Right atrium auricular region (tissue), 2 donors: ENCODE measurements around the gene LAMA2. TPM values are rescaled to one million over a fixed set of nuclear protein-coding genes. Genes with fewer than 3 reads are reported as not detected.

Source experiments
- DNase-seq: peaks from one replicate; pipeline ENCODE4 v3.0.0-alpha.2; 2019; ENCODE audit warnings: low spot score
- H3K27ac ChIP-seq, 2 donors: fragments of 200-600 bp; sonication (generic); 1 replicate in 1 of 2; 2 replicates in 1 of 2; pipeline ENCODE4 v1.5.1; 2016 to 2019
- H3K27me3 ChIP-seq, 2 donors: fragments of 200-600 bp; sonication (generic); one replicate each; pipeline versions ENCODE4 v1.5.1 to v1.6.0; 2017 to 2019
- H3K36me3 ChIP-seq: fragments of 200-600 bp; sonication (generic); one replicate; pipeline ENCODE4 v1.5.1; 2016
- H3K4me1 ChIP-seq, 2 donors: fragments of 200-600 bp; sonication (generic); one replicate each; pipeline versions ENCODE4 v1.5.1 to v1.6.0; 2017 to 2019
- H3K4me3 ChIP-seq, 2 donors: fragments of 200-600 bp; sonication (generic); 1 replicate in 1 of 2; 2 replicates in 1 of 2; pipeline ENCODE4 v1.5.1; 2017 to 2019; ENCODE audit warnings: mild to moderate bottlenecking in 1 of 2, moderate library complexity in 1 of 2
- H3K9me3 ChIP-seq, 2 donors: fragments of 200-600 bp; sonication (generic); one replicate each; pipeline ENCODE4 v1.5.1; 2019
- total RNA-seq, 2 donors: library from RNA; depleted of rRNA; stranded (reverse); fragments of >200 nt; gene quantifications; one replicate each; pipeline ENCODE4 v1.1.0, GENCODE V29; 2016
- TF ChIP-seq, protein P1 (sequence below), 2 donors: fragments of 200-600 bp; sonication (generic); IDR thresholded peaks; one replicate each; pipeline ENCODE4 v1.5.1; 2019; ENCODE audit warnings: antibody characterized with exemption in 2 of 2

Gene LAMA2
- total RNA-seq, 2 donors from 2014 or later, result 150 to 166 TPM

- Histone ChIP-seq H3K9me3 (no peaks in the 10 kb centered on the region), H3K4me1 (no peaks in the 10 kb centered on the region), H3K27ac (no peak overlapping the region), H3K27me3 (no peaks in the 10 kb centered on the region), H3K36me3 (peaks cover 28% of the 10 kb centered on the region), H3K4me3 (no peak overlapping the region)
- no peak for DNase-seq
- TF ChIP-seq, protein P1, sequence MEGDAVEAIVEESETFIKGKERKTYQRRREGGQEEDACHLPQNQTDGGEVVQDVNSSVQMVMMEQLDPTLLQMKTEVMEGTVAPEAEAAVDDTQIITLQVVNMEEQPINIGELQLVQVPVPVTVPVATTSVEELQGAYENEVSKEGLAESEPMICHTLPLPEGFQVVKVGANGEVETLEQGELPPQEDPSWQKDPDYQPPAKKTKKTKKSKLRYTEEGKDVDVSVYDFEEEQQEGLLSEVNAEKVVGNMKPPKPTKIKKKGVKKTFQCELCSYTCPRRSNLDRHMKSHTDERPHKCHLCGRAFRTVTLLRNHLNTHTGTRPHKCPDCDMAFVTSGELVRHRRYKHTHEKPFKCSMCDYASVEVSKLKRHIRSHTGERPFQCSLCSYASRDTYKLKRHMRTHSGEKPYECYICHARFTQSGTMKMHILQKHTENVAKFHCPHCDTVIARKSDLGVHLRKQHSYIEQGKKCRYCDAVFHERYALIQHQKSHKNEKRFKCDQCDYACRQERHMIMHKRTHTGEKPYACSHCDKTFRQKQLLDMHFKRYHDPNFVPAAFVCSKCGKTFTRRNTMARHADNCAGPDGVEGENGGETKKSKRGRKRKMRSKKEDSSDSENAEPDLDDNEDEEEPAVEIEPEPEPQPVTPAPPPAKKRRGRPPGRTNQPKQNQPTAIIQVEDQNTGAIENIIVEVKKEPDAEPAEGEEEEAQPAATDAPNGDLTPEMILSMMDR (IDR thresholded peaks at IDR 0.05), result no peak
Measured at GRCh38 chr6:129519750-129520149, 636.8 kb downstream of the LAMA2 start.

DNA sequence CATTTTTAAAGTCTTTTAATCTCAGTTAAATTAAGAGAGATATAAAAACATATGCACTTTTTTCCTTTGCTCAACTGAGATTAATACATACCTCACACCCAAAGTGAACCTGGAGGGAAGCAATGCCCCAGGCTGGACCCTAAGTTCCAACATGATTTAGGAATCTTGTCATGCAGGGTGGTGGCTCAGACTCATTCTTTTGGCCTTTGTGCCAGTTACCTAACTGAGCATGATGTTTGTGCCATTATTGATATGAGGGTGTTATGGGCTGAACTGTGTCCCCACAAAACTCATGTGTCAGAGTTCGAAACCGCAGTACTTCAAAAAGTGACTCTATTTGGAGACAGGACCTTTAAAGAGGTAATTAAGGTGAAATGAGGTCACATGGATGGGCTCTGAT, 639.0 kb downstream of the LAMA2 start:
- H3K9me3 ChIP-seq, result no peaks in the 10 kb centered on the region
- H3K4me1 ChIP-seq, result no peaks in the 10 kb centered on the region
- H3K36me3 ChIP-seq, result peaks cover 8% of the 10 kb centered on the region
- no peak for DNase-seq
- no peaks in the 10 kb centered on the region for H3K27me3 ChIP-seq
- H3K27ac ChIP-seq, result no peak overlapping the region
- TF ChIP-seq, protein P1 (IDR thresholded peaks at IDR 0.05), result no peak
- no peak overlapping the region for H3K4me3 ChIP-seq

DNA sequence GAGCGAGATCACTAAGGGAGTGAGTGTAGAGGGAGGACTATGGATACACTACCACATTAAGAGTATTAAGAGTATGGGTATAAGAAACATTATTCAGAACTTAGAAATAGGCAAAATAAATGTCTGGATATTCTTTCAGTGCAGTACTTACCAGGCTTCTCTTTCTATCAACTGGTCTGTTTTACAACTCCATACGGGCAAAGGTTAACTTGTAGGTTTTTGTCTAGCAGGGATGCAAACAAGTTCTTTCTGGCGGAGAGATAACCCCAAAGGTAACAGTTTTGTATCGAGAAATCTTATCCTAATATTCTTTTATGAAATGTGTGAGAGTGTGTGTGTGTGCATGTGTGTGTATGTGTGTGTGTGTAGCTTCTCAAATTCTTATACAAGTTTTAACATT, 640.9 kb downstream of the LAMA2 start:
- no peaks in the 10 kb centered on the region for H3K9me3 ChIP-seq
- no peak overlapping the region for H3K4me3 ChIP-seq
- DNase-seq, result no peak
- no peaks in the 10 kb centered on the region for H3K36me3 ChIP-seq
- TF ChIP-seq, protein P1 (IDR thresholded peaks at IDR 0.05), result no peak
- H3K27ac ChIP-seq, result no peak overlapping the region
- no peaks in the 10 kb centered on the region for H3K27me3 ChIP-seq
- H3K4me1 ChIP-seq, result no peaks in the 10 kb centered on the region

DNA sequence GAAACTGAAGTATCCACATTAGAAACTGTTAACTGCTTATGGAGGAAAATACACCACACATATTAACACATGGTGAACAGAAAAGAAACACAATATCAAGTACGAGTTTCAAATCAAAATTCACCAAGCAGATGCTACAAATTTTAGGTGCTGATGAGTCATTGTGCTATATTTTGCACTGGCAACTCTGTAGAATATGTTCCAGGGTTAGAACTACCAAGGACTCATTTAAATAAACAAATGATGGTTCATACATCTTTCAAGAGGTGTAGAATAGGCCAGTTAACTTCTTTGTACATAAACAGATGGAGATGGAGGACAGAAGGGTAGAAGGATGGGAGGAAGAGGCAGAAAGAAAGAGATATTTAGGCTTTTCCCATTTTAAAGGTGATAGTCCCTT, 642.1 kb downstream of the LAMA2 start:
- Histone ChIP-seq H3K9me3 (no peaks in the 10 kb centered on the region), H3K4me3 (no peak overlapping the region), H3K27ac (no peak overlapping the region), H3K27me3 (no peaks in the 10 kb centered on the region), H3K36me3 (no peaks in the 10 kb centered on the region), H3K4me1 (no peaks in the 10 kb centered on the region)
- TF ChIP-seq, protein P1 (IDR thresholded peaks at IDR 0.05), result no peak
- no peak for DNase-seq

GRCh38 chr6:129534926-129535325, 652.0 kb downstream of the LAMA2 start:
- no peaks in the 10 kb centered on the region for H3K4me1 ChIP-seq
- TF ChIP-seq, protein P1 (IDR thresholded peaks at IDR 0.05), result no peak
- H3K36me3 ChIP-seq, result no peaks in the 10 kb centered on the region
- H3K9me3 ChIP-seq, result no peaks in the 10 kb centered on the region
- no peak overlapping the region for H3K27ac ChIP-seq
- no peaks in the 10 kb centered on the region for H3K27me3 ChIP-seq
- no peak for DNase-seq
- no peak overlapping the region for H3K4me3 ChIP-seq

GRCh38 chr6:129536271-129536670, 653.3 kb downstream of the LAMA2 start:
- Histone ChIP-seq H3K27ac (no peak overlapping the region), H3K36me3 (no peaks in the 10 kb centered on the region), H3K27me3 (no peaks in the 10 kb centered on the region), H3K4me1 (no peaks in the 10 kb centered on the region), H3K9me3 (no peaks in the 10 kb centered on the region), H3K4me3 (no peak overlapping the region)
- TF ChIP-seq, protein P1 (IDR thresholded peaks at IDR 0.05), result no peak
- DNase-seq, result no peak
